Hepatocyte (in vitro differentiated cells): ENCODE data around the gene KCNS3.

ENCODE experiments used
- CTCF ChIP-seq: fragments of 200-600 bp; sonication (generic); IDR thresholded peaks from 2 replicates; pipeline ENCODE4 v1.5.1; 2016; ENCODE audit warnings: antibody characterized with exemption, mild to moderate bottlenecking; ENCODE audit not compliant: poor library complexity
- EZH2phosphoT487 ChIP-seq: fragments of 200-600 bp; sonication (generic); IDR thresholded peaks from one replicate; pipeline ENCODE4 v1.6.1; 2018; ENCODE audit warnings: antibody characterized with exemption, mild to moderate bottlenecking, low read depth, moderate library complexity; ENCODE audit not compliant: unreplicated experiment, severe bottlenecking

- TF ChIP-seq CTCF (no peak), EZH2phosphoT487 (no peak)
Measured at GRCh38 chr2:17892770-17893534, 14.5 kb downstream of the KCNS3 start.
